HG03342 (cell line): ENCODE data around the gene KNSTRN.

Experiments used
- ATAC-seq: cut with Tn5 transposase; IDR thresholded peaks from one replicate; pipeline ENCODE4 v1.9.1; 2021; ENCODE audit warnings: mild to moderate bottlenecking, moderate library complexity; ENCODE audit not compliant: unreplicated experiment

KNSTRN gene

DNA sequence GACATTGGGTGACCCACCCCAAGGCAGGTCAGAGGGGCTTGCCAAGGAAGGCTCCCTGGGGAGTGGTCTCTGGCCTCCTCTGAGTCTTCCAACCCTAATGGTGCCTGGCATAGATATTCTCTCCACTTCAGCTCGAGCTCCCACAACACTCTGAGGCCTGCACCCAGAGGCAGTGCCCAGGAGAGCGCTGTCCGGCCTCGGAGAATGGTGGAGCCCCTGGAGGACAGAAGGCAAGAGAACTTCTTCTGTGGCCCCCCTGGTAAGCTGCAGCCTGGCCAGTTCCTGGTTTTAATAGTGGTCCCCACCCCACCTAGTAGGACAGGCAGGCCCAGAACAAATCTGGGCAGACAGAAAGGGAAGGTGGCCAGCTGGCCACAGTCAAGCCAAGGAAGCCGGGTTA, 17.5 kb upstream of the KNSTRN start:
- ATAC-seq, result no peak

GRCh38 chr15:40365624-40366456, 16.7 kb upstream of the KNSTRN start:
- ATAC-seq, result no peak

DNA sequence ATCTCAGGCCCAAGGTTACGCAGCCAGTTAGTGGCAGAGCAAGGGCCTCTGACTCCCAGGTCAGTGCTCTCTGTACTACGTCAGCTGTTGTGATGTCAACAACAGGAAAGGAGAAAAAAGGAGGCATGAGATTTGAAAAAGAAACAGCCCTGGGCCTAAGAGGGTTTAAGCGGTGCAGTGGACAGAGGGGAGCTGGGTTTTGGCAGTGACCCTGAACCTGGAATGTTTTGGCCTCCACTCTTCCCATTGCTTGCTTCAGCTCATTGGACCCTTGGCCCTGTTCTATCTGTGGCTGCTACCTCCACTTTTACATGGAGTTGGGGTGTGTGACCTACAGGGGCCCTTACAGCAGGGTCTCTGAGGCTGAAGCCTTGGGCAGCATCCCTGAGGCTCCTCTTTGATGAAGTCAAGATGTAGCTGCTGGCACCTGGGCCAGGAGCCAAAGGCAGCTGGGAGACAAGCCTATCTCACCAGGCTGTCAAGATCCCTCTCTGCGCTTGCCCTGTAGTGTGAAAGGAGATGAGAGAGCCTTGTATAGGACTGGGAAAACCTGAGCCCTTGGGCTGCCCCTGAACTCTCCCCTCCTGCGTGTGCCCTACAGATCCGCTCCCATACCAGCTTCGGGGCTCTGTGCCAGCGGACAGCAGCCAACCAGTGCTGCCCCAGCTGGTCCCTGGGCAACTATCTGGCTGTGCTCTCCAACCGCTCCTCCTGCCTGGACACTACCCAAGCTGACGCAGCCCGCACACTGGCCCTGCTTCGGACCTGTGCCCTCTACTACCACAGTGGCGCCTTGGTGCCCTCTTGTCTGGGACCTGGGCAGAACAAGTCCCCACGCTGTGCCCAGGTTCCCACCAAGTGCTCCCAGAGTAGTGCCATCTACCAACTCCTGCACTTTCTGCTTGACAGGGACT, 15.8 kb upstream of the KNSTRN start:
- no peak for ATAC-seq

DNA sequence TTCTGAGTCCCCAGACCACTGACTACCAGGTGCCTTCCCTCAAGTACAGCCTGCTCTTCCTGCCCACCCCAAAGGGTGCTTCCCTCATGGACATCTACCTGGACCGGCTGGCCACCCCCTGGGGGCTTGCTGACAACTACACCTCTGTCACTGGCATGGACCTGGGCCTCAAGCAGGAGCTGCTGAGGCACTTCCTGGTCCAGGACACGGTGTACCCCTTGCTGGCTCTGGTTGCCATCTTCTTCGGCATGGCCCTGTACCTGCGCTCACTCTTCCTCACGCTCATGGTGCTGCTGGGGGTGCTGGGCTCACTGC, 15.2 kb upstream of the KNSTRN start:
- no peak for ATAC-seq

GRCh38 chr15:40367686-40368611, 14.6 kb upstream of the KNSTRN start:
- ATAC-seq, result peak; percentile 84

DNA sequence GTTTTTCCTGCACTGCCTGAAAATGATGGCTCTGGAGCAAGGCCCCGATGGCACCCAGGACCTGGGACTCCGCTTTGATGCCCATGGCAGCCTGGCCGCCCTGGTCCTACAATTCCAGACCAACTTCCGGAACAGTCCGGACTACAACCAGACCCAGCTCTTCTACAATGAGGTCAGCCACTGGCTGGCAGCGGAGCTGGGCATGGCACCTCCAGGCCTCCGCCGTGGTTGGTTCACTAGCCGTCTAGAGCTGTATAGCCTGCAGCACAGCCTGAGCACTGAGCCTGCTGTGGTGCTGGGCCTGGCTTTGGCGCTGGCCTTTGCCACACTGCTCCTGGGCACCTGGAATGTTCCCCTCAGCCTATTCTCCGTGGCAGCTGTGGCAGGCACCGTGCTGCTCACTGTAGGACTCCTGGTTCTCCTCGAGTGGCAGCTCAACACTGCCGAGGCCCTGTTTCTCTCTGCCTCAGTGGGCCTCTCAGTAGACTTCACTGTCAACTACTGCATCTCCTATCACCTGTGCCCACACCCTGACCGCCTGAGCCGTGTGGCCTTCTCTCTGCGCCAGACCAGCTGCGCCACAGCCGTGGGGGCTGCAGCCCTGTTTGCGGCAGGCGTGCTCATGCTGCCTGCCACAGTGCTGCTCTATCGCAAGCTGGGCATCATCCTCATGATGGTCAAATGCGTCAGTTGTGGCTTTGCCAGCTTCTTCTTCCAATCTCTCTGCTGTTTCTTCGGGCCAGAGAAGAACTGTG, 13.6 kb upstream of the KNSTRN start:
- no peak for ATAC-seq

DNA sequence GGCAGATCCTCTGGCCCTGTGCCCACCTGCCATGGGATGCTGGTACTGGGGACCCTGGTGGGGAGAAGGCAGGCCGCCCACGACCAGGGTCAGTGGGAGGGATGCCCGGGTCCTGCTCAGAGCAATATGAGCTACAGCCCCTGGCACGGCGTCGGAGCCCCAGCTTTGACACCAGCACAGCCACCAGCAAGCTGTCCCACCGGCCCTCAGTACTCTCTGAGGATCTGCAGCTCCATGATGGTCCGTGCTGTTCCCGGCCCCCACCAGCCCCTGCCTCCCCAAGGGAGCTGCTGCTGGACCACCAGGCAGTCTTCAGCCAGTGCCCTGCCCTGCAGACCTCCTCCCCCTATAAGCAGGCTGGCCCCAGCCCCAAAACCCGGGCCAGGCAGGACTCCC, 13.0 kb upstream of the KNSTRN start:
- no peak for ATAC-seq

GRCh38 chr15:40369971-40370370, 12.6 kb upstream of the KNSTRN start:
- no peak for ATAC-seq

- ATAC-seq, result no peak
Measured at GRCh38 chr15:40372981-40373380, 9.5 kb upstream of the KNSTRN start.

DNA sequence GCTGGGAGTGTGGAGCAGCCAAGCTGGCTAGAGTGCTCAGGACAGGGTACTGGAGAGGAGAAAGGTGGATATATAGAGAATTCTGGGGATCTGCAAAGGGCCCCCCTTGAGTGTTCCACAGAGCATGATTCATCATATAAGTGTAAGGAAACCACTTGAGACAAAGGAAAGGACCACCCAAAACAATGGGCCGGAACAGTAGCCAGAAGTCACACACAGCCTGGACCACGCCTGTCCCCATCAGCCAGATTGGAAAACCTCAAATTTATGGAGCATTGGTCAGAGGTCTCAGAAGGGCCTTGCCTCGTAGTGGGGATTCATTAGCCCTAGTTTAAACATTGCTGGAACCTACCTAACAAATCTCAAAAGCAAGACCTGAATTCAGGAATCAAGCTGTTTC, 4.9 kb upstream of the KNSTRN start:
- ATAC-seq, result no peak

- no peak for ATAC-seq
Measured at GRCh38 chr15:40379374-40379773, 3.1 kb upstream of the KNSTRN start.

DNA sequence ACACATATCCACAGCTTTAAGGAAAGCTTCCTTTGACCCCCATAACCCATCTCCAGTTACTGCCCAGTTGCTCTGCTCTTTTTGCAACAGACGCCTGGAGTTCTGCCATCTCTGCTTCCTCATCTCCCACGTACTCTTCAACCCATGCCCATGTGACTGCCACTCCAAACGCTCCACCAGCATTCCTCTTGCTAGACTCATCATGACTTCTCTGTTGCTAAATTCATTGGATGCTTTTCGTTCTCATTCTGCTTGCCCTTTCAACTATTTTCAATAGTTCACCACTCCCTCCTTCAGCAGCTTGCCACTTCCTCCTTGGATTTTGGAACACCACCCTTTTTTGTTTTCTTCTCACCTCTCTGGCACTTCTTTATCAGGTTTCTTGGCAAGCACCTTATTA, 2.7 kb upstream of the KNSTRN start:
- no peak for ATAC-seq

DNA sequence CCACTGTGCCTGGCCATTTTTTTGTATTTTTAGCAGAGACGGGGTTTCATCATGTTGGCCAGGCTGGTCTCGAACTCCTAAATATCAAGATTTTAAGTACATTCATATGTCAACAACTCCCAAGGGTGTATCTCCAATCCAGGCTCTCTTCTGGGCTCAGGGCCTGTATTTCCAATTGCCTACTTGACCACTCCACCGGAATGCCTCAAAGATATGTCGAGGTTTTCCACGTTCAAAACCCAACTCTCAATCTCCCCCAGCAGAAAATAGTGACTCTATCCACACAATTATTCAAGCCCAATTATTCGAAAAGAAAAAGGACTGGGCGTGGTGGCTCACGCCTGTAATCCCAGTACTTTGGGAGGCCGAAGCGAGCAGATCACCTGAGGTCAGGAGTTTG, 1.9 kb upstream of the KNSTRN start:
- no peak for ATAC-seq

DNA sequence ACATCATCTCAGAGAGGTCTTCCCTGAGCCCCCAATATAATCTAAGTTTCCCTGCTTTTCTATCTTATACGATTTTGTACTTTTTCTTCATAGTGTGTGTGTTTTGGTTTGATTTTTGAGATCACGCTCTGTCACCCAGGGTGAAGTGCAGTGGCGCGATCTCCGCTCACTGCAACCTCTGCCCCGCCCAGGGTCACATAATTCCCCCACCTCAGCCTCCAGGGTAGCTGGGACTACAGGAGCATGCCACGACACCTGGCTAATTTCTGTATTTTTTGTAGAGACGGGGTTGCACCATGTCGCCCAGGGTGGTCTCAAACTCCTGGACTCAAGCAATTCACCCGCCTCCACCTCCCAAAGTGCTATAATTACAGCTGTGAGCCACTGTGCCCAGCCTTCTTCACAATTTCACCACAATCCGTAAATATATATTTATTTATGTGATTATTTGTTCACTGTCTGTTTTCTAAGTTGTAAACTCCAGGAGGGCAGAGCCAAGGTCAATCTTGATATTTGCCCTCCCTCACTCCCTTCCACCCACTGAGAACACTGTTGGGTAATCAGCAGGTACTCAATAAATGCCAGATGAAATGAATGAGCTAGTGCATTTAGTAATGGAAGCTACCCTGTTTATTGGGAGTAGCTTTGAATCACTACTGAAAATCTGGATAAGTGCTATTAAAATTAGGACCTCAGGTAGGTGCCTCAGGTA, 547 bp upstream of the KNSTRN start:
- ATAC-seq, result no peak

- no peak for ATAC-seq
Measured at GRCh38 chr15:40386480-40386879, 4.0 kb downstream of the KNSTRN start.

DNA sequence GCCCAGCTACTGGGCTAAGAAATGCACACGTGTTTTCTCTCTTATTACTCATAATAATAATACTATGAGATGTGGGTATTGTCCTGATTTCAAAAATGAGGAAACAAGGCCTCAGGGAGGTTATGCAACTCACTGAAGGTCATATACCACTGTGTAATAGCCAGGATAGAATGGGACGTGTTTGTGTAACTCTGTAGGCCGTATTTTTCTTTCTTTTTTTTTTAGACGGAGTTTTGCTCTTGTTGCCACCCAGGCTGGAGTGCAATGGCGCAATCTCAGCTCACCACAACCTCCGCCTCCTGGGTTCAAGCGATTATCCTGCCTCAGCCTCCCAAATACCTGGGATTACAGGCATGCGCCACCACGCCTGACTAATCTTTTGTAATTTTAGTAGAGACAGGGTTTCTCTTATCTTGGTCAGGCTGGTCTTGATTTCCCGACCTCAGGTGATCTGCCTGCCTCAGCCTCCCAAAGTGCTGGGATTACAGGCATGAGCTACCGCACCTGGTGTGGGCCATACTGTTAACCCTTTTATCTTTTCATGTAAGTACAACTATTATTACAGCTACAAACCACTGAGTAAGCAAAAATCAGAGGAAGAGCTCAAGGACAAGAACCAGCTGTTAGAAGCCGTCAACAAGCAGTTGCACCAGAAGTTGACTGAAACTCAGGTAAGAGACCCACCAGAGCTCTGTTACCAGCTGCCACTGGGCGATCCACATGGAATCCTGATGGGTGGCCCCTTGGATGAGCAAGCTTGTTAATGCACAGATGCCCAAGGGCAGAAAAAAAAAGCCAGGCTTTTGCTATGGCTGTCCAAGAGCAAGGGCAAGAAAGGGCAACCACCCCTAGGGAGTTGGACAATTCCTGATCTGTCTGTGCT, 6.7 kb downstream of the KNSTRN start:
- ATAC-seq, result no peak

GRCh38 chr15:40389824-40390595, 7.5 kb downstream of the KNSTRN start:
- no peak for ATAC-seq
